Common myeloid progenitor, CD34-positive (primary cell): Measurements from ENCODE around the gene MAU2.

Experiments used
- CTCF ChIA-PET: fragments of 350-600 bp; sonication (Branson Sonifier 250); formaldehyde crosslinking; loops from one replicate; lab custom pipeline; 2021; ENCODE audit warnings: antibody characterized with exemption; lab: Charles Lee
- POLR2A ChIA-PET: fragments of 350-600 bp; sonication (Branson Sonifier 250); formaldehyde crosslinking; loops from one replicate; lab custom pipeline; 2021; ENCODE audit warnings: antibody characterized with exemption; lab: Charles Lee
- DNase-seq, 3 donors: peaks; one replicate each; pipeline versions ENCODE4 v3.0.0 to v3.0.0-alpha.2; 2013
- H3K27ac ChIP-seq, 2 experiments: 1 replicate in 1 of 2; 2 replicates in 1 of 2; pipeline ENCODE4 v1.7.0; 2013; ENCODE audit warnings: inconsistent platforms in 2 of 2, low read length in 2 of 2, mild to moderate bottlenecking in 2 of 2, low read depth in 1 of 2, moderate library complexity in 1 of 2; ENCODE audit not compliant: severe bottlenecking in 2 of 2, insufficient read depth in 1 of 2, poor library complexity in 1 of 2
- H3K27me3 ChIP-seq, 5 experiments: replicated peaks in 2 of 5; 1 replicate in 3 of 5; 2 replicates in 2 of 5; pipeline versions ENCODE4 v1.6.1 to v1.7.0; 2013; ENCODE audit warnings: low read length in 4 of 5, mild to moderate bottlenecking in 2 of 5, moderate library complexity in 2 of 5, inconsistent platforms in 1 of 5; ENCODE audit not compliant: insufficient read depth in 5 of 5, control insufficient read depth in 4 of 5
- H3K36me3 ChIP-seq, 4 experiments: 1 replicate in 2 of 4; 2 replicates in 2 of 4; pipeline versions ENCODE4 v1.6.1 to v1.7.0; 2013; ENCODE audit warnings: low read length in 3 of 4, control low read depth in 1 of 4, mild to moderate bottlenecking in 1 of 4; ENCODE audit not compliant: control insufficient read depth in 4 of 4, insufficient read depth in 4 of 4
- H3K4me1 ChIP-seq, 4 experiments: 1 replicate in 3 of 4; 2 replicates in 1 of 4; pipeline versions ENCODE4 v1.6.1 to v1.7.1; 2013; ENCODE audit warnings: low read length in 3 of 4, mild to moderate bottlenecking in 3 of 4, control low read depth in 1 of 4, inconsistent platforms in 1 of 4, moderate library complexity in 1 of 4; ENCODE audit not compliant: control insufficient read depth in 4 of 4, insufficient read depth in 4 of 4; ENCODE audit errors: control extremely low read depth in 1 of 4
- H3K4me3 ChIP-seq, 7 experiments: 1 replicate in 4 of 7; 2 replicates in 3 of 7; pipeline versions ENCODE4 v1.5.1 to v1.7.0; 2013; ENCODE audit warnings: mild to moderate bottlenecking in 7 of 7, low read length in 6 of 7, moderate library complexity in 6 of 7, inconsistent platforms in 2 of 7, low read depth in 2 of 7, control low read depth in 1 of 7; ENCODE audit not compliant: insufficient read depth in 4 of 7, control insufficient read depth in 1 of 7; ENCODE audit errors: extremely low read depth in 1 of 7
- H3K9me3 ChIP-seq, 5 experiments: 1 replicate in 4 of 5; 2 replicates in 1 of 5; pipeline versions ENCODE4 v1.6.1 to v1.7.1; 2013; ENCODE audit warnings: low read length in 4 of 5, mild to moderate bottlenecking in 2 of 5, inconsistent platforms in 1 of 5, low read depth in 1 of 5, moderate library complexity in 1 of 5; ENCODE audit not compliant: control insufficient read depth in 4 of 5, insufficient read depth in 2 of 5; ENCODE audit errors: control extremely low read depth in 1 of 5
- WGBS: methylation state at CpG from one replicate; pipeline ENCODE4 v1.1.5; 2013; ENCODE audit not compliant: insufficient coverage; 5-methylcytosine and 5-hydroxymethylcytosine counted together

MAU2 gene

GRCh38 chr19:19406878-19407632, 86.4 kb downstream of the MAU2 start:
- Histone ChIP-seq H3K9me3 (no peaks in the 10 kb centered on the region), H3K36me3 (peaks cover 0 to 18% (median 0%) of the 10 kb centered on the region in 4 experiments), H3K4me3 (peak overlapping the region in 6 of 7 experiments; percentile 70 to 85 (median 80)), H3K4me1 (peaks cover 14 to 73% (median 36%) of the 10 kb centered on the region in 4 experiments), H3K27ac (peak overlapping the region; percentile 13 to 76), H3K27me3 (no peaks in the 10 kb centered on the region)
- POLR2A ChIA-PET = no interaction called here
- DNase-seq = peak; percentile 39 to 78 (median 60)
- CTCF ChIA-PET = interaction anchor here (0.7 to 2.1 kb wide), 11 partner anchors 11 to 84 kb away, joined by 3 to 5 read pairs (median 4); no protein-coding TSS in a partner anchor
- 9% methylated on average over 8 of the region's 12 CpGs for WGBS

- no peaks in the 10 kb centered on the region for H3K9me3 ChIP-seq
- ChIA-PET CTCF (interaction anchor here (0.7 to 2.1 kb wide), 11 partner anchors 10 to 83 kb away, joined by 3 to 5 read pairs (median 4); no protein-coding TSS in a partner anchor), POLR2A (no interaction called here)
- peaks cover 14 to 72% (median 36%) of the 10 kb centered on the region in 4 experiments for H3K4me1 ChIP-seq
- no peak for DNase-seq
- H3K27ac ChIP-seq = peak overlapping the region in 1 of 2 experiments; percentile 76
- peaks cover 0 to 19% (median 0%) of the 10 kb centered on the region in 4 experiments for H3K36me3 ChIP-seq
- WGBS = 50% methylated on average over 1 of the region's 4 CpGs
- peak overlapping the region in 5 of 7 experiments; percentile 70 to 85 (median 78) for H3K4me3 ChIP-seq
- H3K27me3 ChIP-seq = no peaks in the 10 kb centered on the region
Measured at GRCh38 chr19:19407633-19407930, 87.0 kb downstream of the MAU2 start.
